ENCODE data around the gene RIMS1.
"Not testable (repeated sequence)": the region's sequence is repeated elsewhere in the genome, so short reads cannot be mapped to it uniquely, and the experiment has no call there.

- TF ChIP-seq CTCF (IDR thresholded peaks at IDR 0.05; ENCODE audit: low read length); EZH2 (optimal IDR thresholded peaks at IDR 0.05; ENCODE audit: low read depth, low read length): not testable (repeated sequence)
These were observed 448.9 kb downstream of the RIMS1 start for GRCh38 chr6:72335203-72335602.
